Dermis microvascular lymphatic vessel endothelial cell (primary cell): ENCODE data around the gene PRMT7. TPM values are rescaled to one million over a fixed set of nuclear protein-coding genes. Genes with fewer than 3 reads are reported as not detected.
A peak's percentile ranks its signal among the peaks of the same experiment; 100 is the strongest.

Experiments used
- DNase-seq, 2 donors: peaks; one replicate each; pipeline versions ENCODE4 v3.0.0 to v3.0.0-alpha.2; 2010; ENCODE audit warnings: low read depth in 2 of 2
- total RNA-seq: library from RNA; depleted of rRNA; stranded (reverse); fragments of >200 nt; gene quantifications from 2 replicates; pipeline ENCODE4 v1.2.1, GENCODE V29; 2014

Gene PRMT7
- total RNA-seq, 1 donor from 2014 or later = 24.5 TPM

- DNase-seq = no peak
Measured at GRCh38 chr16:68374246-68374805, 63.5 kb downstream of the PRMT7 start.

DNA sequence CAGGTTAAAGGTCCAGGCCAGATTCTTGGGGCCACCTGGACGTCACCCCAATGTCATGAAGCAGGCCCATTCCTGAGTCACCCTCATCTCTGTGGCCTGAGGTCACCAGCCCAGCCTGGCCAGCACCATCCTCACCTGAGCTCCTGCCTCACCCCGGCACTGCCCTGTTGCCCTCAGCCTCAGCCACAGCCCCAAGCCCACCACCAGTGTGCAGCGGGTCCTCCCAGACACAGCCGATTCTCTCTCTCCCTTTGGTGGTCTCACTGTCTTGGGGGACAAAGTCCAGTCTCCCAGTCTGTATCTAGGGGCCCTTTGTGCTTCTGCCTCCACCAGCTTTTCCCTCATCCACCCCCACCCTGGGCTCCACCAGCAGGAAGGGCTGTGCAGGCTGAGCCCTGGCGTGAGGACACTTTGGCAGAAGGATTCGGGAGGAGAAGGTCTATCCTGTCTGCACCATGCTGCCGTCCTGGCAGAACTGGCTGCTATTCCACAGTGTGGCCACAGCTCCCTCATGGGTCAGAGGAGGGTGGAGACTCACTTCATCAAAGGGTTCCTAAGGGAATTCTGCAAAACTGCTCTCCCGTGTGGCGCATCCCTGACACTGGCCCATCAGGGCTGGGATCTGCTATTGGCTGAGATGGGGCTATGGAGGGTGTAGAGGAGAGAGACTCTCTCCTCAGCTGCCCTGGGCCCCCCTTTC is 64.3 kb downstream of the PRMT7 start:
- DNase-seq = no peak

DNA sequence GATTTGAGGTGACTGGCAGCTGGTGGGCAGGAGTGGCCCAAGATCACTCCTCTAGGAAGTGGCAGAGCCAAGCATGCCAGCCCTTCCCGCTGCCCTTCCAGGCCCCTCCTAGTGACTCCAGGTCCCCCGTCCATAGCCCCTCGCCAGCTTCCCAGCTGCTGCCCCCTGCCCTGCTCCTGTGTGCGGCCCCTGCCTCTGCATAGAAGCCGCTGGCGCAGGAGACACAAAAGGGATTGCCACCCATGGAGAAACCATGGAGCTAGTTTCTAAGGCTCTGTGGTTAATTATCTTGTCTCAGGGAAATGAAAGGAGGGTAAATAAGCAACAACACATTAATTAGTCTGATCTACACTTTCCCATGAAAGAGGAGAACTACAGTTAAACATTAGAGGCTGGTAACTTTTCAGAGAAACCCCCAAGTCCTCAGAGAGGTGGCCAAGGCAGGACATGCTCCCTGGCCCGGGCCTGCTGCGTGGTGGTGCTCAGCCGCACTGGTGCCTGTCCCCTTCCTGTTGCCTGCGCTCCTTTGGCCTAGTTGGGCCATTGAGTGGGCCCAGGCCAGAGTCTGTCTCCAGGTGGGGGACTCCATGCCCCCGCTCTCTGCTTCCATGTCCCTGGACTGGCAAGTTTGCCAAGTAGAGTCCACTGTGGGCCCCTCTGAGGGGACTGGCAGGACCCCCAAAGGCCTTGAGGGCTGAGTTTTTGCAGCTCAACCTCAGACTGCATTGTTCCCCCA is 65.2 kb downstream of the PRMT7 start:
- DNase-seq = no peak

- no peak for DNase-seq
Measured at GRCh38 chr16:68376590-68376989, 65.8 kb downstream of the PRMT7 start.

GRCh38 chr16:68377221-68377620 is 66.4 kb downstream of the PRMT7 start:
- no peak for DNase-seq

- peak; percentile 80 to 90 for DNase-seq
Measured at GRCh38 chr16:68377667-68378393, 67.0 kb downstream of the PRMT7 start.

- DNase-seq = no peak
Measured at GRCh38 chr16:68378436-68379415, 67.9 kb downstream of the PRMT7 start.

- no peak for DNase-seq
Measured at GRCh38 chr16:68379472-68380347, 68.9 kb downstream of the PRMT7 start.

DNA sequence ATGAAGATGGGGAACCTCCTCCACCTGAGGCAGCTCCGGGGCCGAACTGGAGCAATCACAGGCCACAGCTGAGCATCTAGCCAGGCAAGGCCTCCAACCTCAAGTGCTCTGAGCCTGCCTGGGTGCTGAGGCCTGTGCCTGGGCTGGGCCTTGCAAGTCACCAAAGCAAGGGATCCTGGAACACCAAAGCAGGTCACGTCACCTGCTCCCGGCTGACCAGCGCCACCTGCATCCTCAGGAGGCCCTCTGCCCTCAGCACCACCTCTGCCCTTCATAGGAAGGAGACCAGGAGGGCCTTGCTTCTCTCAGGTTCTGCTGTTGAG is 69.5 kb downstream of the PRMT7 start:
- DNase-seq = no peak

- no peak for DNase-seq
Measured at GRCh38 chr16:68380676-68381362, 70.0 kb downstream of the PRMT7 start.

DNA sequence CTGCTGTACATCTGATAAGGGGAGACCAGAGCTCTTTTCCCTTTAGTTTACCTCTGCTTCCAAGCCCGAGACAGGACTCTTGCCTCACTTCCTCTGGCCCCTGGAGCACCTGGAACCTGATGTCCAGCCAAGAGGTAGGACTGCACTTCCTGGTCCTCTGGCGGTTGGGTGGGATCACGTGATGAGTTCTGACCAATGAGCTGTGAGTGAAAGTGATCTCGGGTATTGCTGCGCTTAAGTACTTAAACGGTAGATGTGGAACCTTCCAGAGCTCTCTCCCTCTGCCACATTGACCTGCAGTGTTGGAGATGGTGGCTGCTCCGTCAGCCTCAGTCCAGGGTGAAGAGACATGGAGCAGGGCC is 70.5 kb downstream of the PRMT7 start:
- DNase-seq = no peak

- no peak for DNase-seq
Measured at GRCh38 chr16:68382296-68382718, 71.5 kb downstream of the PRMT7 start.

DNA sequence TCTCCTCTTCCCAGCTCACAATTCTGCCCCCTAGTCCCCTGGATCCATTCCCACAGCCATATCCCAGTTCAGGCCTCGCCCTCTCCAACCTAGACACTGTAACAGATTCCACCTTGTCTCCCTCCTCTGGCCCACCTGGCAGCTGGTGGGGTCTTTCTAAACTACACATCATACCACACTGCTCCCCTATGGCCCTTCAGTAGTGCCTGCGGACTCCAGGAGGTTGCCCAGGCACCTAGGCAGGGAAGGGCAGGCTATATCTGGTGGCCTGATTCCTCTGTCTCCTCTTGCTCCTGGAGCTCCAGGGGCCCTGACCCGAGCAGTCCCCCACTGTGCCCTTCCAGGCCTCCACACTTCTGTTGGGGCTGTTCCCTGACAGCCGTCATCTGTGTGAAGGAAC is 73.0 kb downstream of the PRMT7 start:
- no peak for DNase-seq

- peak in 1 of 2 donors; percentile 21 for DNase-seq
Measured at GRCh38 chr16:68384288-68385161, 73.7 kb downstream of the PRMT7 start.

DNA sequence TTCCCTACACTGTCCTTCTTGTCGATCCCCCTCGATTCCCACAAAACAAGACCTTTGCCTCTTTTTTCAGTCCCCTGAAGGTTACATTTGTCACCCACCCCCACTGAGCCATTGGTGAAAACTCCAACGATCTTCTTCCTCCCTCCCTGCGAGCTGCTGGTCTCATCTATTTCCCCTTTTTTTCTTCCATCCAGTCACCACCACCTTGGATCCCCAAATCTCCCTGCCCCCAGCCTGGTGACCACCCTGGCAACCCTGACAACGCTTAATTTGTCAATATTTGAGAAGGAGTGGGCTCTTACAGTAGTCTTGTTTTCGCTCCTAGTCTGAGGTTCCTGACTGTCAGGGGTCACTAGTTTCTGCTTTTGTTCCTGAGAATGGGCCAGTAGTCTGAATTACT is 74.6 kb downstream of the PRMT7 start:
- no peak for DNase-seq

GRCh38 chr16:68386628-68387027 is 75.8 kb downstream of the PRMT7 start:
- DNase-seq = no peak

DNA sequence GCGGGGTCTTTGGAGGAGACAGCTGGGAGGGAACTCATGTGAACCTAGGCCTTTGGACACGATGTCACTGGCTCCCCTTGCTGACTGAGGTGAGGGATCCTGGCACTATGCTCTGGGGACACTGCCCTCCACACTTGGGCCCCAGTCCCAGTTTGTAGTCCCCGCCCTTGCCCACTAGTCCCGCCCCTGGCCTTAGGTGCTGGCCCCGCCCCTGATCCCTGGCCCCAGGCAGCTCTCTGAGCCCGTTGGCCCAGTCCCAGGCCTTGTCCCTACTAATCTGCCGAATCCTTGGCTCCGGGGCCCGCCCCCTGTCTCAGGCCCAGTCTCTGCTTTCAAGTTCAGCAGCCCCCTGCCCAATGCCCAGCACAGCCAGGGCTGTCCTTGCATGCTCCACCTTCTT is 76.5 kb downstream of the PRMT7 start:
- no peak for DNase-seq

DNA sequence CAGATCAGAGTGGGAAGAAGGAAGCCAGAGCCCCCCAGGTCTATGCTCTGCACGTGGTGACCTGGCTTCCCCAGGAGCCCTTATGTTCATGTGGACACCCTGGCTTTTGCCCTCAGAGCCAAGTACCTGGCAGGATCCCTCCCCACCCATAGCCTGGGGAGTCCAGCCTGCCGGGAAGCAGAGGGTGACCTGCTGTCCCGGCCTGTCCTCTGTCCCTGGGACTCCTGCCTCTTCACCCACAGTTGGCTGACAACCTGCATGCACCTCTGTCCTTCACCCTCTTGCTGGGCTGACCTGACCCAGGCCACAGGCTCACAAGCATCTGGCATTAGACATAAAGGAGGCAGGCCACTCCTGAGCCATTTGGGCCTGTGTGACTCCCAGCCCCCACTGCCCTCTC is 77.3 kb downstream of the PRMT7 start:
- no peak for DNase-seq

DNA sequence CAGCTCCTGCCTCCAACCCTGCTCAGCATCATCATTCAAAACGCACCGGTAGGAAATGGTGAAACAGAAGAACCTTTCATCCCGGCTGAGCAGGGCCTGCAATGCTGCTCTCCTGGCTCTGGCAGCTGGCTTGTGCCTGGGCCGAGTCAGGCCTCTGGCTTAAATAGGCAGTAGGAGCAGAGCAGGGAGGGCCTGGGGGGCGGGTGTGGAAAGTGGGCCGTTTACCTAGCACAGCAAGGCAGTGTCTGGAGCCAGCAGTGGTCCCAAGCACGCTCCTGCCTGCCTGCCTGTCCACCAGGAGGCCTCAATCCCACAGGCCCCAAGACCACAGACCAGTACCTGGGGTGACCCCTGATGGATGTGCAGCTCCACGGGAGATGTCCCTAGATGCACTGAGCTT is 78.2 kb downstream of the PRMT7 start:
- DNase-seq = no peak
